K562 (cell line): ENCODE results near the gene IMMP2L.

Experiments used
- CEBPB ChIP-seq: fragments of 450-650 bp; IDR thresholded peaks from 2 replicates; pipeline ENCODE4 v1.6.1; 2016; ENCODE audit warnings: missing genetic modification characterization, missing compliant biosample characterization
- GTF2E2 ChIP-seq: fragments of 200-800 bp; sonication (Bioruptor generic); IDR thresholded peaks from 2 replicates; pipeline ENCODE4 v1.6.1; 2016; ENCODE audit warnings: missing genetic modification characterization, missing compliant biosample characterization

DNA sequence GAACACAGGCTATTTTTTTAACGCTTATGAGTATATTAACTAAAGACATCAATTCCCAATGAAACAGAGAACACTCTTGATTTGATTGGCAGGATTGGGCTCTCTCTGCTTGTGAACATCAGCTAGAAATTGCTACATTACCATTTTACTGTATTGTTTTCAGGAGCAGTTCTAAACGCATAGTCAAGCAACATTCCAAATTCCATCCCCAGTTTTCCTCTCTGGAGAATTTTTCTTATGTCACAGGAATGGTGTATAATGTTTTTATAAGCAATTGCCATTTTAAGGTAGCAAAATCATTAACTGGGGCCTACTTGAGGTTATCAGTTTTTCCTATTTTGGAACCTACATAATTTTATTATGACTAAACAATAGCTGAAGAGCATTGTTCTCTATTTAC lies 748.3 kb downstream of the IMMP2L start:
- TF ChIP-seq GTF2E2 (tag) (no peak), CEBPB (tag) (no peak)
